GM12875 (cell line): Measurements from ENCODE around the gene BAD.
A peak's percentile ranks its signal among the peaks of the same experiment; 100 is the strongest.

ENCODE experiments used
- H3K4me3 ChIP-seq: one replicate; pipeline ENCODE4 v1.5.1; 2011; ENCODE audit warnings: low read depth, low read length, control low read depth
- CTCF ChIP-seq: IDR thresholded peaks from 2 replicates; pipeline ENCODE4 v1.5.1; 2011; ENCODE audit warnings: low read depth, mild to moderate bottlenecking, control low read depth, inconsistent platforms, low read length, moderate library complexity, borderline replicate concordance; ENCODE audit not compliant: insufficient read depth

The BAD gene

GRCh38 chr11:64248578-64248977 lies 35.9 kb downstream of the BAD start:
- no peak for TF ChIP-seq CTCF
- H3K4me3 ChIP-seq = no peak overlapping the region

GRCh38 chr11:64247729-64248531 lies 36.5 kb downstream of the BAD start:
- H3K4me3 ChIP-seq = peak overlapping the region; percentile 58
- no peak for TF ChIP-seq CTCF

- H3K4me3 ChIP-seq = peak within 1 kb of the TSS; percentile 66
- TF ChIP-seq CTCF = no peak
Observed at GRCh38 chr11:64246871-64247728, 37.4 kb downstream of the BAD start, which contains the start of gene PPP1R14B. TSS of gene PPP1R14B (minus strand) at chr11:64246943. CDS start at chr11:64246673, 270 bp downstream.

GRCh38 chr11:64246621-64246870 lies 37.9 kb downstream of the BAD start:
- peak overlapping the region; percentile 66 for H3K4me3 ChIP-seq

GRCh38 chr11:64245797-64246620 lies 38.5 kb downstream of the BAD start:
- peak overlapping the region; percentile 66 for H3K4me3 ChIP-seq
- TF ChIP-seq CTCF = no peak

GRCh38 chr11:64245401-64245796 lies 39.1 kb downstream of the BAD start:
- TF ChIP-seq CTCF = no peak
- H3K4me3 ChIP-seq = peak overlapping the region; percentile 66

GRCh38 chr11:64244966-64245365 lies 39.5 kb downstream of the BAD start:
- peak overlapping the region; percentile 66 for H3K4me3 ChIP-seq
- TF ChIP-seq CTCF = no peak
